Measurements from ENCODE around the gene FIGNL1.

FIGNL1 gene

GRCh38 chr7:50426280-50427045, 23.7 kb downstream of the FIGNL1 start:
- DNase-seq = no peak

- no peak for DNase-seq
Measured at GRCh38 chr7:50425318-50425717, 24.8 kb downstream of the FIGNL1 start.

GRCh38 chr7:50423860-50424259, 26.3 kb downstream of the FIGNL1 start:
- no peak for DNase-seq

GRCh38 chr7:50422858-50423257, 27.3 kb downstream of the FIGNL1 start:
- no peak for DNase-seq

GRCh38 chr7:50421043-50421442, 29.1 kb downstream of the FIGNL1 start:
- DNase-seq = no peak

GRCh38 chr7:50418526-50419290, 31.4 kb downstream of the FIGNL1 start:
- no peak for DNase-seq

GRCh38 chr7:50418086-50418515, 32.0 kb downstream of the FIGNL1 start:
- DNase-seq = peak; percentile 66

- DNase-seq = no peak
Measured at GRCh38 chr7:50416527-50417182, 33.5 kb downstream of the FIGNL1 start.

GRCh38 chr7:50415844-50416364, 34.2 kb downstream of the FIGNL1 start:
- DNase-seq = no peak

GRCh38 chr7:50413561-50413960, 36.6 kb downstream of the FIGNL1 start:
- DNase-seq = no peak

GRCh38 chr7:50412973-50413372, 37.2 kb downstream of the FIGNL1 start:
- DNase-seq = no peak

GRCh38 chr7:50411332-50411731, 38.8 kb downstream of the FIGNL1 start:
- no peak for DNase-seq

GRCh38 chr7:50409856-50410745, 40.0 kb downstream of the FIGNL1 start:
- no peak for DNase-seq

DNA sequence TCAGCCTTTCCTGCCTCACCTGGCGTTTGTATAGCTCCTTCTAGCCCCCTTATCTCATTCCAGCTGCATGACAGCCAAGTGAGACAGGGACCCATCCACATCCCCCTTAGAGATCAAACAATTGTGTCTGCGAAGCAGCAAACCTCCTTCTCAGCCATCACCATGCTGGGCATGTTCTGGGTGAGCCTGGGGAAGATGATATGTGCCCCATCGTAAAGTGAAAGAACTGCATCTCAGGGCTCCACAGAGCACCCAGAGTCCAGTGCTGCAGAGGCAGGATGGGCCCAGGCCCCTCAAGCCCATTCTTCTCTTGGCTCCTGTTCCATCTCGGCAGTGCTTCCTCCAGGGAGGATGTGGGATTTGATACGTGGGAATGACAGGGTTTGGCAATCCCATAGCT, 43.2 kb downstream of the FIGNL1 start:
- no peak for DNase-seq

DNA sequence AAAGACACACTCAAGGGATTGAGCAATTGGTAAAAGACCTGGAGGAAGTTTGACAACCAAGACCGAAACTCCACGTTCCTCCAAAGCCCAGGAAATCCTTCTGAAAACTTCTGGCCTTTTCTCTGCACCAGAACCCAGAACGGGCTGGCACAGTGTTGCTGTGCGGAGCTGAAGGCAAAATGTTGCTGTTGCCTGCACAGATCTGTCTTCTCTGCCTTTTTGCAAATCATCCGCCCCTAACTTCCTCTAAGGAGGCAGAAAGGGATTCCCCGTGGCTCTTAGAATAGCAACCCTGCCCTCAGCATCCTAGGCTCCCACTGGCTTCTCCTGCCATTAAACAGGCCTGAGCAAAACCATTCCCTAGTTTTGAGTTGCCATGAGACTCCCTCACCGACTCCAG, 44.9 kb downstream of the FIGNL1 start:
- DNase-seq = no peak

- no peak for DNase-seq
Measured at GRCh38 chr7:50404392-50404791, 45.8 kb downstream of the FIGNL1 start.

DNA sequence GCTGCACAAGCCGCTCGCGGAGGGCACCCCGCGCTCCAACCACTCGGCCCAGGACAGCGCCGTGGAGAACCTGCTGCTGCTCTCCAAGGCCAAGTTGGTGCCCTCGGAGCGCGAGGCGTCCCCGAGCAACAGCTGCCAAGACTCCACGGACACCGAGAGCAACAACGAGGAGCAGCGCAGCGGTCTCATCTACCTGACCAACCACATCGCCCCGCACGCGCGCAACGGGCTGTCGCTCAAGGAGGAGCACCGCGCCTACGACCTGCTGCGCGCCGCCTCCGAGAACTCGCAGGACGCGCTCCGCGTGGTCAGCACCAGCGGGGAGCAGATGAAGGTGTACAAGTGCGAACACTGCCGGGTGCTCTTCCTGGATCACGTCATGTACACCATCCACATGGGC, 50.0 kb downstream of the FIGNL1 start:
- no peak for DNase-seq

GRCh38 chr7:50399635-50400034, 50.5 kb downstream of the FIGNL1 start:
- DNase-seq = no peak

DNA sequence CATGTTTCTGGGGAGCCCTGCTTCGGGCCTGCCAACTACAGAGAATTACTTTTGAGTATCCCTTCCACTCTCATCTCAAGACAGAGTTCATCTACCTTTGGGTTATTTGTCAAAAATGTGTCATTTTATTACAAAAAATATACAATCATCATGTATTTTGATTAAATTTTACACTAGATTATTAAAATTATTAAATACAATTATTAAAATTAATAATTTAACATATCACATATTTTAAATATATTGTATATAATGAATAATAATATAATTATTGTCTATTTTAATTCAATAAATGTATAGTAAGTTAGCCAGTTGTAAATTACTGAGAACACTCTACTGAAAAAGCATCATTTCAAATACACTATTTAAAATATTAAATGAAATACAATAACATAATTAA, 50.9 kb downstream of the FIGNL1 start:
- DNase-seq = no peak

GRCh38 chr7:50397971-50398324, 52.2 kb downstream of the FIGNL1 start:
- no peak for DNase-seq

GRCh38 chr7:50397320-50397970, 52.7 kb downstream of the FIGNL1 start:
- no peak for DNase-seq

GRCh38 chr7:50396856-50397255, 53.3 kb downstream of the FIGNL1 start:
- DNase-seq = no peak
